Right ventricle myocardium inferior (tissue), 1 donor: ENCODE data around the gene TLCD3A. TPM values are rescaled to one million over a fixed set of nuclear protein-coding genes. Genes with fewer than 3 reads are reported as not detected.

Experiments used
- ATAC-seq: fragments of 200-7000 bp; cut with Tn5 transposase; one replicate; pipeline ENCODE4 v1.9.1; 2020; ENCODE audit warnings: mild to moderate bottlenecking, moderate library complexity
- DNase-seq: peaks from one replicate; pipeline ENCODE4 v3.0.0; 2021; ENCODE audit errors: missing footprints
- intact Hi-C: fragments of 100-400 bp; cut with DNase I; formaldehyde crosslinking; loops from one replicate; pipeline ENCODE4 v1.11.0; 2022
- total RNA-seq: library from RNA; stranded (reverse); fragmentation: NEBNext Ultra II Directional; extraction: Animal tissue kit (Norgen Biotek cat#: 25700); gene quantifications from one replicate; pipeline ENCODE4 v1.2.1, GENCODE V29; 2021
- donor health status: DM: no; HTN: yes; CAD: no; lungs with severe emphysema.

Gene TLCD3A
- total RNA-seq, 1 donor from 2014 or later = 2.5 TPM

GRCh38 chr17:704111-704864, 28.1 kb upstream of the TLCD3A start:
- intact Hi-C loops = loop anchor here (5.0 kb wide), 1 partner anchor 562 kb away; a partner anchor contains a TSS
- DNase-seq (no peak), ATAC-seq (peak; percentile 54)

GRCh38 chr17:705011-705410, 27.4 kb upstream of the TLCD3A start:
- ATAC-seq = no peak
- intact Hi-C loops = no loop called here

GRCh38 chr17:705863-706262, 26.5 kb upstream of the TLCD3A start:
- peak; percentile 68 for ATAC-seq
- intact Hi-C loops = no loop called here
- DNase-seq = no peak

More at GRCh38 chr17:705011-705410, 27.4 kb upstream of the TLCD3A start:
- DNase-seq = no peak

GRCh38 chr17:708132-708531, 24.3 kb upstream of the TLCD3A start:
- ATAC-seq = no peak

GRCh38 chr17:718075-718474, 14.3 kb upstream of the TLCD3A start:
- ATAC-seq = no peak
- intact Hi-C loops = no loop called here
- DNase-seq = no peak

More at GRCh38 chr17:708132-708531, 24.3 kb upstream of the TLCD3A start:
- DNase-seq = no peak
- intact Hi-C loops = no loop called here

GRCh38 chr17:720706-721539, 11.5 kb upstream of the TLCD3A start:
- intact Hi-C loops = no loop called here
- ATAC-seq (no peak), DNase-seq (no peak)

- no peak for ATAC-seq
- no peak for DNase-seq
- intact Hi-C loops = no loop called here
These were observed 10.9 kb upstream of the TLCD3A start for GRCh38 chr17:721540-721937.

- DNase-seq = no peak
- intact Hi-C loops = no loop called here
- ATAC-seq = no peak
These were observed 7.3 kb upstream of the TLCD3A start for GRCh38 chr17:725084-725483.

GRCh38 chr17:725746-726145, 6.7 kb upstream of the TLCD3A start:
- DNase-seq = no peak
- no peak for ATAC-seq
- intact Hi-C loops = no loop called here

- DNase-seq = no peak
- intact Hi-C loops = no loop called here
- no peak for ATAC-seq
These were observed 6.0 kb upstream of the TLCD3A start for GRCh38 chr17:726271-726919.

GRCh38 chr17:728911-729310, 3.5 kb upstream of the TLCD3A start:
- ATAC-seq (no peak), DNase-seq (no peak)
- intact Hi-C loops = no loop called here

GRCh38 chr17:731644-732066, 741 bp upstream of the TLCD3A start:
- ATAC-seq = peak; percentile 15
- intact Hi-C loops = no loop called here
- DNase-seq = no peak

- ATAC-seq (peak; percentile 40), DNase-seq (peak; percentile 74)
- intact Hi-C loops = no loop called here
These were observed 715 bp downstream of the TLCD3A start for GRCh38 chr17:732902-733720.

- DNase-seq = no peak
- ATAC-seq = no peak
- intact Hi-C loops = no loop called here
These were observed 1.3 kb downstream of the TLCD3A start for GRCh38 chr17:733743-734142.

- intact Hi-C loops = no loop called here
- no peak for DNase-seq
- no peak for ATAC-seq
These were observed 5.2 kb downstream of the TLCD3A start for GRCh38 chr17:737561-738113.

- no peak for ATAC-seq
These were observed 8.0 kb downstream of the TLCD3A start for GRCh38 chr17:740240-741017.

GRCh38 chr17:742147-742793, 9.9 kb downstream of the TLCD3A start:
- no peak for DNase-seq
- intact Hi-C loops = no loop called here
- ATAC-seq = no peak

More at GRCh38 chr17:740240-741017, 8.0 kb downstream of the TLCD3A start:
- DNase-seq = no peak
- intact Hi-C loops = no loop called here
